ENCODE data around the gene PRMT9.

PRMT9 gene

DNA sequence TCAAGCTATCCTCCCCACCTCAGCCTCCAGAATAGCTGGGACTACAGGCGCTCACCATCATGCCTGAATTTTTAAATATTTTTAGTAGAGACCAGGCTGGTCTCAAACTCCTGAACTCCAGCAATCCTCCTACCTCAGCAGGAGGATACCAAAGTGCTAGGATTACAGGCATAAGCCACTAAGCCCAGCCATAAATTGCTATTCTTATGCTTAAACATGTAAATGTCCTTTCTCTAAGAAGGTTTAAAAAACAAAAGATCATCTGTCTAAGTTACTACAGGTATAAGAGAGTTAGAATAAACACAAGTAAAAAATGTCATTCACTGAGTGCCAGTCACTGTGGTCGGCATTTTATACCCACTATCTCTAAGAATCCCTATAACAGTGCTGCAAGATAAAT is 28.3 kb downstream of the PRMT9 start:
- Histone ChIP-seq H3K36me3 (ENCODE audit: control insufficient read depth in 2 of 2, insufficient read depth in 1 of 2, low read length in 2 of 2) (peaks cover 11 to 55% of the 10 kb centered on the region in 2 experiments), H3K4me1 (ENCODE audit: control insufficient read depth, insufficient read depth, low read length) (no peaks in the 10 kb centered on the region), H3K4me3 (ENCODE audit: low read depth, low read length) (no peak overlapping the region), H3K9me3 (ENCODE audit: control insufficient read depth, insufficient read depth, low read depth, low read length) (no peaks in the 10 kb centered on the region), H3K27ac (ENCODE audit: extremely low read depth, low read depth, low read length) (no peak overlapping the region)
- POLR2A ChIA-PET = interaction anchor here (1.6 kb wide), 1 partner anchor 28 kb away, joined by 4 read pairs; the partner anchor contains the start of gene PRMT9
- TF ChIP-seq ZNF121 (tag by site-specific recombination; IDR thresholded peaks at IDR 0.05) = no peak
- TF ChIP-seq ZNF302 (tag by site-specific recombination; IDR thresholded peaks at IDR 0.05; ENCODE audit: low read depth) = no peak
- TF ChIP-seq ZNF138 (tag by site-specific recombination; IDR thresholded peaks at IDR 0.05; ENCODE audit: borderline replicate concordance) = no peak
- CTCF ChIA-PET = interaction anchor here (0.7 kb wide), 1 partner anchor 306 kb away, joined by 3 read pairs; no protein-coding TSS in a partner anchor

- H3K4me3 ChIP-seq (ENCODE audit: low read depth, low read length) = no peak overlapping the region
- peaks cover 3 to 34% of the 10 kb centered on the region in 2 experiments; a peak in 2 of 3 replicates for H3K36me3 ChIP-seq (ENCODE audit: control insufficient read depth in 2 of 2, insufficient read depth in 1 of 2, low read length in 2 of 2)
- no peaks in the 10 kb centered on the region for H3K9me3 ChIP-seq (ENCODE audit: control insufficient read depth, insufficient read depth, low read depth, low read length)
- H3K27ac ChIP-seq (ENCODE audit: extremely low read depth, low read depth, low read length) = no peak overlapping the region
- no peaks in the 10 kb centered on the region for H3K4me1 ChIP-seq (ENCODE audit: control insufficient read depth, insufficient read depth, low read length)
- no peak for TF ChIP-seq ZNF830 (tag by site-specific recombination; IDR thresholded peaks at IDR 0.05; ENCODE audit: low read depth)
- TF ChIP-seq, protein P1, sequence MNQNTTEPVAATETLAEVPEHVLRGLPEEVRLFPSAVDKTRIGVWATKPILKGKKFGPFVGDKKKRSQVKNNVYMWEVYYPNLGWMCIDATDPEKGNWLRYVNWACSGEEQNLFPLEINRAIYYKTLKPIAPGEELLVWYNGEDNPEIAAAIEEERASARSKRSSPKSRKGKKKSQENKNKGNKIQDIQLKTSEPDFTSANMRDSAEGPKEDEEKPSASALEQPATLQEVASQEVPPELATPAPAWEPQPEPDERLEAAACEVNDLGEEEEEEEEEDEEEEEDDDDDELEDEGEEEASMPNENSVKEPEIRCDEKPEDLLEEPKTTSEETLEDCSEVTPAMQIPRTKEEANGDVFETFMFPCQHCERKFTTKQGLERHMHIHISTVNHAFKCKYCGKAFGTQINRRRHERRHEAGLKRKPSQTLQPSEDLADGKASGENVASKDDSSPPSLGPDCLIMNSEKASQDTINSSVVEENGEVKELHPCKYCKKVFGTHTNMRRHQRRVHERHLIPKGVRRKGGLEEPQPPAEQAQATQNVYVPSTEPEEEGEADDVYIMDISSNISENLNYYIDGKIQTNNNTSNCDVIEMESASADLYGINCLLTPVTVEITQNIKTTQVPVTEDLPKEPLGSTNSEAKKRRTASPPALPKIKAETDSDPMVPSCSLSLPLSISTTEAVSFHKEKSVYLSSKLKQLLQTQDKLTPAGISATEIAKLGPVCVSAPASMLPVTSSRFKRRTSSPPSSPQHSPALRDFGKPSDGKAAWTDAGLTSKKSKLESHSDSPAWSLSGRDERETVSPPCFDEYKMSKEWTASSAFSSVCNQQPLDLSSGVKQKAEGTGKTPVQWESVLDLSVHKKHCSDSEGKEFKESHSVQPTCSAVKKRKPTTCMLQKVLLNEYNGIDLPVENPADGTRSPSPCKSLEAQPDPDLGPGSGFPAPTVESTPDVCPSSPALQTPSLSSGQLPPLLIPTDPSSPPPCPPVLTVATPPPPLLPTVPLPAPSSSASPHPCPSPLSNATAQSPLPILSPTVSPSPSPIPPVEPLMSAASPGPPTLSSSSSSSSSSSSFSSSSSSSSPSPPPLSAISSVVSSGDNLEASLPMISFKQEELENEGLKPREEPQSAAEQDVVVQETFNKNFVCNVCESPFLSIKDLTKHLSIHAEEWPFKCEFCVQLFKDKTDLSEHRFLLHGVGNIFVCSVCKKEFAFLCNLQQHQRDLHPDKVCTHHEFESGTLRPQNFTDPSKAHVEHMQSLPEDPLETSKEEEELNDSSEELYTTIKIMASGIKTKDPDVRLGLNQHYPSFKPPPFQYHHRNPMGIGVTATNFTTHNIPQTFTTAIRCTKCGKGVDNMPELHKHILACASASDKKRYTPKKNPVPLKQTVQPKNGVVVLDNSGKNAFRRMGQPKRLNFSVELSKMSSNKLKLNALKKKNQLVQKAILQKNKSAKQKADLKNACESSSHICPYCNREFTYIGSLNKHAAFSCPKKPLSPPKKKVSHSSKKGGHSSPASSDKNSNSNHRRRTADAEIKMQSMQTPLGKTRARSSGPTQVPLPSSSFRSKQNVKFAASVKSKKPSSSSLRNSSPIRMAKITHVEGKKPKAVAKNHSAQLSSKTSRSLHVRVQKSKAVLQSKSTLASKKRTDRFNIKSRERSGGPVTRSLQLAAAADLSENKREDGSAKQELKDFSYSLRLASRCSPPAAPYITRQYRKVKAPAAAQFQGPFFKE (tag by site-specific recombination; IDR thresholded peaks at IDR 0.05; ENCODE audit: borderline replicate concordance) = no peak
- TF ChIP-seq ZNF157 (tag by site-specific recombination; IDR thresholded peaks at IDR 0.05) = no peak
- no peak for TF ChIP-seq BCL11B (tag by site-specific recombination; IDR thresholded peaks at IDR 0.05; ENCODE audit: low read depth)
- no peak for TF ChIP-seq ZNF600 (tag by site-specific recombination; IDR thresholded peaks at IDR 0.05)
- no peak for TF ChIP-seq ZNF423 (tag by site-specific recombination; IDR thresholded peaks at IDR 0.05)
- no peak for TF ChIP-seq TRIM28 (IDR thresholded peaks at IDR 0.05; ENCODE audit: borderline replicate concordance, low read length)
- no peak for TF ChIP-seq ZNF654 (tag by site-specific recombination; IDR thresholded peaks at IDR 0.05; ENCODE audit: low read depth)
- no peak for TF ChIP-seq YY2 (tag by site-specific recombination; IDR thresholded peaks at IDR 0.05)
- TF ChIP-seq ZBTB44 (tag by site-specific recombination; IDR thresholded peaks at IDR 0.05) = no peak
- no peak for TF ChIP-seq ZNF76 (tag by site-specific recombination; IDR thresholded peaks at IDR 0.05; ENCODE audit: borderline replicate concordance, low read depth)
- TF ChIP-seq ZNF138 (tag by site-specific recombination; IDR thresholded peaks at IDR 0.05; ENCODE audit: borderline replicate concordance) = no peak
- TF ChIP-seq ZNF776 (tag by site-specific recombination; IDR thresholded peaks at IDR 0.05; ENCODE audit: borderline replicate concordance) = no peak
- ChIA-PET POLR2A (no interaction called here), CTCF (interaction anchor here (0.7 kb wide), 2 partner anchors 11 to 550 kb away, joined by 5 read pairs; no protein-coding TSS in a partner anchor)
Observed at GRCh38 chr4:147651563-147651962, 32.4 kb downstream of the PRMT9 start.
